Ishikawa (cell line): Measurements from ENCODE around the gene KIRREL3.

Experiments
- CEBPB ChIP-seq: IDR thresholded peaks from 2 replicates; pipeline ENCODE4 v1.6.1; 2012
- CREB1 ChIP-seq: IDR thresholded peaks from 2 replicates; pipeline ENCODE4 v1.6.1; 2012; ENCODE audit warnings: low read depth
- EGR1 ChIP-seq: IDR thresholded peaks from 2 replicates; pipeline ENCODE4 v1.6.1; 2012
- EP300 ChIP-seq: IDR thresholded peaks from 2 replicates; pipeline ENCODE4 v1.6.1; 2012; ENCODE audit warnings: borderline replicate concordance
- FOXM1 ChIP-seq: IDR thresholded peaks from 2 replicates; pipeline ENCODE4 v1.6.1; 2012; ENCODE audit warnings: low read depth, borderline replicate concordance
- MAX ChIP-seq: IDR thresholded peaks from 2 replicates; pipeline ENCODE4 v1.6.1; 2012
- NFIC ChIP-seq: IDR thresholded peaks from 2 replicates; pipeline ENCODE4 v1.6.1; 2012
- RAD21 ChIP-seq: IDR thresholded peaks from 2 replicates; pipeline ENCODE4 v1.6.1; 2012; ENCODE audit warnings: low read depth
- REST ChIP-seq: IDR thresholded peaks from 2 replicates; pipeline ENCODE4 v1.6.1; 2012; ENCODE audit warnings: low read depth, mild to moderate bottlenecking
- TAF1 ChIP-seq: IDR thresholded peaks from 2 replicates; pipeline ENCODE4 v1.6.1; 2012; ENCODE audit warnings: low read depth, mild to moderate bottlenecking
- TCF12 ChIP-seq: IDR thresholded peaks from 2 replicates; pipeline ENCODE4 v1.6.1; 2012; ENCODE audit warnings: low read depth
- TEAD4 ChIP-seq: IDR thresholded peaks from 2 replicates; pipeline ENCODE4 v1.6.1; 2012
- USF1 ChIP-seq: IDR thresholded peaks from 2 replicates; pipeline ENCODE4 v1.6.1; 2012
- YY1 ChIP-seq: IDR thresholded peaks from 2 replicates; pipeline ENCODE4 v1.6.1; 2012; ENCODE audit warnings: low read depth
- ZBTB7A ChIP-seq: IDR thresholded peaks from 2 replicates; pipeline ENCODE4 v1.6.1; 2012; ENCODE audit warnings: low read depth

The KIRREL3 gene

GRCh38 chr11:126904520-126904919, 96.0 kb downstream of the KIRREL3 start:
- TF ChIP-seq EGR1 (no peak), YY1 (no peak), CREB1 (no peak), NFIC (no peak), MAX (no peak), TEAD4 (no peak), TCF12 (no peak), RAD21 (no peak), CEBPB (no peak), USF1 (no peak)

- TF ChIP-seq CREB1 (no peak), TAF1 (no peak), EP300 (no peak), TCF12 (no peak), CEBPB (no peak), NFIC (no peak), YY1 (no peak), USF1 (no peak), ZBTB7A (no peak), TEAD4 (no peak), FOXM1 (no peak)
Observed at GRCh38 chr11:126901783-126902182, 98.8 kb downstream of the KIRREL3 start.

GRCh38 chr11:126899961-126900748, 100.4 kb downstream of the KIRREL3 start:
- TF ChIP-seq TAF1 = no peak
- no peak for TF ChIP-seq YY1
- TF ChIP-seq CEBPB = no peak
- TF ChIP-seq TCF12 = no peak
- no peak for TF ChIP-seq NFIC
- no peak for TF ChIP-seq MAX
- TF ChIP-seq RAD21 = no peak
- no peak for TF ChIP-seq FOXM1
- TF ChIP-seq EP300 = no peak
- TF ChIP-seq ZBTB7A = no peak
- no peak for TF ChIP-seq TEAD4
- no peak for TF ChIP-seq CREB1
- no peak for TF ChIP-seq REST
- no peak for TF ChIP-seq USF1
- no peak for TF ChIP-seq EGR1

- TF ChIP-seq USF1 = no peak
- no peak for TF ChIP-seq CEBPB
- no peak for TF ChIP-seq ZBTB7A
- TF ChIP-seq YY1 = no peak
Observed at GRCh38 chr11:126898802-126899201, 101.8 kb downstream of the KIRREL3 start.

- TF ChIP-seq TEAD4 = no peak
- TF ChIP-seq REST = no peak
- TF ChIP-seq CREB1 = no peak
- no peak for TF ChIP-seq EP300
- TF ChIP-seq YY1 = no peak
- TF ChIP-seq TCF12 = no peak
- TF ChIP-seq TAF1 = no peak
- no peak for TF ChIP-seq EGR1
- TF ChIP-seq RAD21 = no peak
- TF ChIP-seq MAX = no peak
- no peak for TF ChIP-seq CEBPB
- TF ChIP-seq NFIC = no peak
Observed at GRCh38 chr11:126897430-126897829, 103.1 kb downstream of the KIRREL3 start.
